Measurements from ENCODE around the gene OR1F1. TPM values are rescaled to one million over a fixed set of nuclear protein-coding genes. Genes with fewer than 3 reads are reported as not detected.

OR1F1 gene
- total RNA-seq, 1 experiment from 2014 or later: not detected

- Mint-ChIP-seq H3K4me3 (no peak overlapping the region), H3K36me3 (ENCODE audit: insufficient read depth in 1 of 3, low read depth in 3 of 3) (peaks cover 0 to 5% (median 3%) of the 10 kb centered on the region in 3 experiments; a peak in 5 of 7 replicates), H3K27me3 (ENCODE audit: low read depth) (peaks cover 39% of the 10 kb centered on the region), H3K9me3 (peaks cover 64 to 81% of the 10 kb centered on the region in 2 experiments), H3K4me1 (no peaks in the 10 kb centered on the region), H3K27ac (no peak overlapping the region)
- Histone ChIP-seq H3T11ph (ENCODE audit: low read length) (no peak overlapping the region), H4K5ac (ENCODE audit: insufficient read length, low read depth, low read length) (no peak overlapping the region), H4K20me1 (ENCODE audit: control insufficient read depth, insufficient read depth, insufficient read length) (no peaks in the 10 kb centered on the region), H3K9ac (ENCODE audit: extremely low read depth, insufficient read length, low read length) (no peak overlapping the region), H3K23ac (ENCODE audit: insufficient read length, low read depth, low read length) (no peak overlapping the region), H2BK20ac (ENCODE audit: low read depth, low read length, poor library complexity, severe bottlenecking) (no peak overlapping the region), H2BK12ac (ENCODE audit: insufficient read length, low read depth, low read length) (no peak overlapping the region), H3K4ac (ENCODE audit: low read depth, low read length) (no peak overlapping the region), H3K4me2 (ENCODE audit: insufficient read depth, insufficient read length, low read length) (no peak overlapping the region), H3K14ac (ENCODE audit: insufficient read depth, low read length) (no peak overlapping the region), H2BK15ac (ENCODE audit: low read depth, low read length) (no peak overlapping the region), H3K9me3 (ENCODE audit: control insufficient read depth, low read depth, low read length) (no peaks in the 10 kb centered on the region), H3K27ac (ENCODE audit: insufficient read length, low read depth, low read length) (no peak overlapping the region), H2AK5ac (ENCODE audit: insufficient read length, low read length) (no peak overlapping the region), H3K79me2 (ENCODE audit: insufficient read depth, low read length) (no peaks in the 10 kb centered on the region), H3K23me2 (ENCODE audit: insufficient read length, low read depth, low read length, poor library complexity, severe bottlenecking) (no peaks in the 10 kb centered on the region), H3K27me3 (ENCODE audit: insufficient read depth, low read length) (no peaks in the 10 kb centered on the region), H3K79me1 (ENCODE audit: insufficient read depth, low read depth, low read length, poor library complexity, severe bottlenecking) (no peaks in the 10 kb centered on the region), H2BK120ac (ENCODE audit: low read depth, low read length, poor library complexity, severe bottlenecking) (no peak overlapping the region), H2BK5ac (ENCODE audit: insufficient read length, low read length) (no peak overlapping the region), H3K4me1 (ENCODE audit: insufficient read depth, low read length) (no peaks in the 10 kb centered on the region), H4K91ac (ENCODE audit: insufficient read length, low read depth, low read length) (no peak overlapping the region), H4K8ac (replicated peaks; ENCODE audit: insufficient read length, low read depth, low read length) (no peak overlapping the region), H3K18ac (ENCODE audit: insufficient read length, low read depth, low read length) (no peak overlapping the region), H3K56ac (ENCODE audit: insufficient read length, low read depth, low read length) (no peak overlapping the region), H2AFZ (ENCODE audit: low read length) (no peak overlapping the region)
- no CpG with 5 or more reads among the region's 3 CpGs for WGBS (ENCODE audit: extremely low coverage, insufficient read length, low lambda C conversion rate)
- TF ChIP-seq CTCF (conservative IDR thresholded peaks at IDR 0.05): no peak
- no peak for DNase-seq
These were observed 28.2 kb downstream of the OR1F1 start for GRCh38 chr16:3216263-3216640.
